HepG2 (cell line): Measurements from ENCODE around the gene GUSB. TPM values are rescaled to one million over a fixed set of nuclear protein-coding genes. Genes with fewer than 3 reads are reported as not detected.

Experiments used
- ARNT ChIP-seq: fragments of 450-650 bp; IDR thresholded peaks from 2 replicates; pipeline ENCODE4 v1.6.1; 2017
- GATAD1 ChIP-seq: IDR thresholded peaks from 2 replicates; pipeline ENCODE4 v1.6.1; 2016; ENCODE audit warnings: missing genetic modification reagents, missing compliant biosample characterization
- MED8 ChIP-seq: sonication (generic); formaldehyde crosslinking; IDR thresholded peaks from 2 replicates; pipeline ENCODE4 v1.8.1; 2023; ENCODE audit warnings: mild to moderate bottlenecking, missing genetic modification reagents; ENCODE audit not compliant: insufficient replicate concordance
- NBN ChIP-seq: fragments of 450-650 bp; conservative IDR thresholded peaks from 2 replicates; pipeline ENCODE4 v1.6.1; 2017
- NFRKB ChIP-seq: fragments of 450-650 bp; IDR thresholded peaks from 2 replicates; pipeline ENCODE4 v1.6.1; 2017
- POLR2G ChIP-seq: fragments of 200-400 bp; formaldehyde crosslinking; IDR thresholded peaks from 2 replicates; pipeline ENCODE4 v1.6.1; 2018; ENCODE audit warnings: mild to moderate bottlenecking, low read depth, low read length, moderate library complexity
- SAP130 ChIP-seq: IDR thresholded peaks from 2 replicates; pipeline ENCODE4 v1.6.1; 2016; ENCODE audit warnings: low read depth
- SIX1 ChIP-seq: sonication (generic); formaldehyde crosslinking; IDR thresholded peaks from 2 replicates; pipeline ENCODE4 v1.4.0; 2020; ENCODE audit warnings: missing genetic modification reagents, borderline replicate concordance
- SYNCRIP ChIP-seq: fragments of 200-400 bp; formaldehyde crosslinking; IDR thresholded peaks from 2 replicates; pipeline ENCODE4 v1.6.1; 2018; ENCODE audit warnings: mild to moderate bottlenecking, low read depth, low read length; ENCODE audit not compliant: insufficient read depth
- ZFP1 ChIP-seq: IDR thresholded peaks from 2 replicates; pipeline ENCODE4 v1.6.1; 2016
- ZSCAN9 ChIP-seq: IDR thresholded peaks from 2 replicates; pipeline ENCODE4 v1.6.1; 2016; ENCODE audit warnings: borderline replicate concordance
- polyA plus RNA-seq, 8 experiments: library from polyadenylated mRNA; depleted of rRNA in 3 of 8; stranded (reverse) in 7 of 8; unstranded in 1 of 8; fragments of >200 nt; fragmentation: Illumina TruSeq in 4 of 8; extraction: Trizol in 4 of 8; gene quantifications; 2 replicates each; pipeline versions ENCODE4 v1.2.1 to v1.2.3, GENCODE V29; 2011 to 2016; ENCODE audit warnings: low read depth in 4 of 8, missing spikeins in 1 of 8, mixed read lengths in 1 of 8; ENCODE audit not compliant: insufficient read depth in 1 of 8
- total RNA-seq, 5 experiments: library from RNA; depleted of rRNA; stranded (reverse); fragments of >200 nt; fragmentation: Illumina TruSeq; extraction: Trizol; gene quantifications; 2 replicates each; pipeline ENCODE4 v1.2.3, GENCODE V29; 2016; ENCODE audit warnings: low read depth in 1 of 5
- TF ChIP-seq, protein P1 (sequence below), 2 experiments: fragments of 450-650 bp in 1 of 2; sonication (generic) in 1 of 2; formaldehyde crosslinking in 1 of 2; IDR thresholded peaks; 2 replicates each; pipeline versions ENCODE4 v1.6.1 to v1.8.0; 2016 to 2022; ENCODE audit warnings: antibody characterized with exemption in 1 of 2, mild to moderate bottlenecking in 1 of 2, missing genetic modification reagents in 1 of 2
- TF ChIP-seq, protein P2 (sequence below): sonication (generic); formaldehyde crosslinking; IDR thresholded peaks from 2 replicates; pipeline ENCODE4 v1.9.0; 2022; ENCODE audit warnings: missing genetic modification reagents, mild to moderate bottlenecking, borderline replicate concordance
- TF ChIP-seq, protein P3 (sequence below), 2 experiments: sonication (generic) in 1 of 2; formaldehyde crosslinking in 1 of 2; IDR thresholded peaks; 2 replicates each; pipeline versions ENCODE4 v1.4.0 to v1.6.1; 2018 to 2020; ENCODE audit warnings: missing genetic modification reagents in 2 of 2, borderline replicate concordance in 1 of 2, low read depth in 1 of 2, mild to moderate bottlenecking in 1 of 2, missing biosample characterization in 1 of 2
- TF ChIP-seq, protein P4 (sequence below): sonication (generic); formaldehyde crosslinking; IDR thresholded peaks from 2 replicates; pipeline ENCODE4 v1.4.0; 2020; ENCODE audit warnings: missing genetic modification reagents, borderline replicate concordance

Gene GUSB
- total and polyA plus RNA-seq, 2 of the 13 experiments (the other 11 are each of a cell fraction or from before 2014, with no cell fraction given), result 18.8 to 60.0 TPM

DNA sequence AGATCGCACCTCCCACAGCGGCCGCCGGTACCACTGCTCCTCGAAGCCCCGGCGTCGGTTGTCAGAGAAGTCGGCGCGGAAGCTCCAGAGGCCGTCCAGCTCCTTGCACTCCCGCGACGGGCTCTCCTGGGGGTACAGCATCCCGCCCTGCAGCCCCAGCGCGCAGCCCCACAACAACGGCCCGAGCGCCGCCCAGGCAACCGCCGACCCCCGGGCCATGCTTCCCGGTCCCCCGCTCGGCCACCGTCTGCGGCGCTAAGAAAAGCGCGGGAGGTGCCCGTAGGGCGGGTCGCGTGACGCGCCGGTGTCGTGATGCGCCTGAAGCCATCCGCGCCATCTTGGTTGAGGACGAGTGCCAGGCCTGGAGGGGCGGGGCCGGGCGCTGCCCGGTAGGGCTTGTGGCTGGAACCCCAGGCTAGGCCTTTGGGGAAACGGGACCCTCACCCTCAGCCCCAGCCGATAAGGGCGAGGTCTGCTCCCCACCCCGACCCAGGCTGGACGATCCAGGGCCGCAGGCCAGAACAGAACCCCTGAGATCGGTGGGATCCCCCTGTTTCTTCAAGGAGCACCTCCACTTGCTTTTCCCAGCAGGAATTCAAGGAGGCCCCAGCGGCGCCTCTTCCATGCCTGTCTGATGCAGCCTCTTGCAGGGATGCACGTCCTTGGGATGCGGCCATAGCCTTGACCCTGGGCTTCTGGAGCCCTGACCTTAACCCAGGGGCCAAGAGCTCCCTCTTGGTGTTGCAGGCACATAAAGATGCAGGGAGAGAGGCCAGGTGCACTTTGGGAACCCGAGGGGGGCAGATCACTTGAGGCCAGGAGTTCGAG, at the start of gene GUSB (continued):
- TF ChIP-seq, protein P1, sequence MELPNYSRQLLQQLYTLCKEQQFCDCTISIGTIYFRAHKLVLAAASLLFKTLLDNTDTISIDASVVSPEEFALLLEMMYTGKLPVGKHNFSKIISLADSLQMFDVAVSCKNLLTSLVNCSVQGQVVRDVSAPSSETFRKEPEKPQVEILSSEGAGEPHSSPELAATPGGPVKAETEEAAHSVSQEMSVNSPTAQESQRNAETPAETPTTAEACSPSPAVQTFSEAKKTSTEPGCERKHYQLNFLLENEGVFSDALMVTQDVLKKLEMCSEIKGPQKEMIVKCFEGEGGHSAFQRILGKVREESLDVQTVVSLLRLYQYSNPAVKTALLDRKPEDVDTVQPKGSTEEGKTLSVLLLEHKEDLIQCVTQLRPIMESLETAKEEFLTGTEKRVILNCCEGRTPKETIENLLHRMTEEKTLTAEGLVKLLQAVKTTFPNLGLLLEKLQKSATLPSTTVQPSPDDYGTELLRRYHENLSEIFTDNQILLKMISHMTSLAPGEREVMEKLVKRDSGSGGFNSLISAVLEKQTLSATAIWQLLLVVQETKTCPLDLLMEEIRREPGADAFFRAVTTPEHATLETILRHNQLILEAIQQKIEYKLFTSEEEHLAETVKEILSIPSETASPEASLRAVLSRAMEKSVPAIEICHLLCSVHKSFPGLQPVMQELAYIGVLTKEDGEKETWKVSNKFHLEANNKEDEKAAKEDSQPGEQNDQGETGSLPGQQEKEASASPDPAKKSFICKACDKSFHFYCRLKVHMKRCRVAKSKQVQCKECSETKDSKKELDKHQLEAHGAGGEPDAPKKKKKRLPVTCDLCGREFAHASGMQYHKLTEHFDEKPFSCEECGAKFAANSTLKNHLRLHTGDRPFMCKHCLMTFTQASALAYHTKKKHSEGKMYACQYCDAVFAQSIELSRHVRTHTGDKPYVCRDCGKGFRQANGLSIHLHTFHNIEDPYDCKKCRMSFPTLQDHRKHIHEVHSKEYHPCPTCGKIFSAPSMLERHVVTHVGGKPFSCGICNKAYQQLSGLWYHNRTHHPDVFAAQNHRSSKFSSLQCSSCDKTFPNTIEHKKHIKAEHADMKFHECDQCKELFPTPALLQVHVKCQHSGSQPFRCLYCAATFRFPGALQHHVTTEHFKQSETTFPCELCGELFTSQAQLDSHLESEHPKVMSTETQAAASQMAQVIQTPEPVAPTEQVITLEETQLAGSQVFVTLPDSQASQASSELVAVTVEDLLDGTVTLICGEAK (IDR thresholded peaks at IDR 0.05), result no peak
- TF ChIP-seq, protein P1 (CRISPR knock-in tag; IDR thresholded peaks at IDR 0.05), result peak; percentile 95
- TF ChIP-seq MED8 (peak; percentile 78), SIX1 (CRISPR knock-in tag) (no peak), SAP130 (CRISPR knock-in tag) (peak; percentile 94), GATAD1 (CRISPR knock-in tag) (peak; percentile 95), ZSCAN9 (peak; percentile 93), ARNT (no peak), NFRKB (no peak), SYNCRIP (no peak), NBN (no peak), ZFP1 (peak; percentile 87), POLR2G (peak; percentile 78)
- TF ChIP-seq, protein P2, sequence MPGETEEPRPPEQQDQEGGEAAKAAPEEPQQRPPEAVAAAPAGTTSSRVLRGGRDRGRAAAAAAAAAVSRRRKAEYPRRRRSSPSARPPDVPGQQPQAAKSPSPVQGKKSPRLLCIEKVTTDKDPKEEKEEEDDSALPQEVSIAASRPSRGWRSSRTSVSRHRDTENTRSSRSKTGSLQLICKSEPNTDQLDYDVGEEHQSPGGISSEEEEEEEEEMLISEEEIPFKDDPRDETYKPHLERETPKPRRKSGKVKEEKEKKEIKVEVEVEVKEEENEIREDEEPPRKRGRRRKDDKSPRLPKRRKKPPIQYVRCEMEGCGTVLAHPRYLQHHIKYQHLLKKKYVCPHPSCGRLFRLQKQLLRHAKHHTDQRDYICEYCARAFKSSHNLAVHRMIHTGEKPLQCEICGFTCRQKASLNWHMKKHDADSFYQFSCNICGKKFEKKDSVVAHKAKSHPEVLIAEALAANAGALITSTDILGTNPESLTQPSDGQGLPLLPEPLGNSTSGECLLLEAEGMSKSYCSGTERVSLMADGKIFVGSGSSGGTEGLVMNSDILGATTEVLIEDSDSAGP (CRISPR knock-in tag), result peak; percentile 95; the same call in 1 of the 2 replicates
- TF ChIP-seq, protein P3, sequence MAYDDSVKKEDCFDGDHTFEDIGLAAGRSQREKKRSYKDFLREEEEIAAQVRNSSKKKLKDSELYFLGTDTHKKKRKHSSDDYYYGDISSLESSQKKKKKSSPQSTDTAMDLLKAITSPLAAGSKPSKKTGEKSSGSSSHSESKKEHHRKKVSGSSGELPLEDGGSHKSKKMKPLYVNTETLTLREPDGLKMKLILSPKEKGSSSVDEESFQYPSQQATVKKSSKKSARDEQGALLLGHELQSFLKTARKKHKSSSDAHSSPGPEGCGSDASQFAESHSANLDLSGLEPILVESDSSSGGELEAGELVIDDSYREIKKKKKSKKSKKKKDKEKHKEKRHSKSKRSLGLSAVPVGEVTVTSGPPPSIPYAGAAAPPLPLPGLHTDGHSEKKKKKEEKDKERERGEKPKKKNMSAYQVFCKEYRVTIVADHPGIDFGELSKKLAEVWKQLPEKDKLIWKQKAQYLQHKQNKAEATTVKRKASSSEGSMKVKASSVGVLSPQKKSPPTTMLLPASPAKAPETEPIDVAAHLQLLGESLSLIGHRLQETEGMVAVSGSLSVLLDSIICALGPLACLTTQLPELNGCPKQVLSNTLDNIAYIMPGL (CRISPR knock-in tag; IDR thresholded peaks at IDR 0.05; ENCODE audit: borderline replicate concordance in 1 of 2, low read depth in 1 of 2), result peak; percentile 80 to 81; a peak in 3 of 4 replicates
- TF ChIP-seq, protein P4, sequence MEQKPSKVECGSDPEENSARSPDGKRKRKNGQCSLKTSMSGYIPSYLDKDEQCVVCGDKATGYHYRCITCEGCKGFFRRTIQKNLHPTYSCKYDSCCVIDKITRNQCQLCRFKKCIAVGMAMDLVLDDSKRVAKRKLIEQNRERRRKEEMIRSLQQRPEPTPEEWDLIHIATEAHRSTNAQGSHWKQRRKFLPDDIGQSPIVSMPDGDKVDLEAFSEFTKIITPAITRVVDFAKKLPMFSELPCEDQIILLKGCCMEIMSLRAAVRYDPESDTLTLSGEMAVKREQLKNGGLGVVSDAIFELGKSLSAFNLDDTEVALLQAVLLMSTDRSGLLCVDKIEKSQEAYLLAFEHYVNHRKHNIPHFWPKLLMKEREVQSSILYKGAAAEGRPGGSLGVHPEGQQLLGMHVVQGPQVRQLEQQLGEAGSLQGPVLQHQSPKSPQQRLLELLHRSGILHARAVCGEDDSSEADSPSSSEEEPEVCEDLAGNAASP (CRISPR knock-in tag), result peak; percentile 77; the same call in 1 of the 2 replicates
